Omental fat pad (tissue), 4 donors: ENCODE measurements around the gene SP8. TPM values are rescaled to one million over a fixed set of nuclear protein-coding genes. Genes with fewer than 3 reads are reported as not detected.
A peak's percentile ranks its signal among the peaks of the same experiment; 100 is the strongest.

ENCODE experiments used
- ATAC-seq: fragments of 150-250 bp; one replicate; pipeline ENCODE4 v1.9.1; 2016; ENCODE audit warnings: mild to moderate bottlenecking, moderate library complexity; ENCODE audit not compliant: low FRiP score
- DNase-seq: peaks from one replicate; pipeline ENCODE4 v3.0.0-alpha.2; 2019; ENCODE audit warnings: low spot score
- total RNA-seq, 4 donors: library from RNA; depleted of rRNA; stranded (reverse); fragments of >200 nt; gene quantifications; one replicate each; pipeline ENCODE4 v1.1.0, GENCODE V29; 2016
- TF ChIP-seq, protein P1 (sequence below), 3 donors: fragments of 450-650 bp; IDR thresholded peaks; one replicate each; pipeline ENCODE4 v1.5.1; 2016 to 2017; ENCODE audit warnings: antibody characterized with exemption in 3 of 3, mild to moderate bottlenecking in 3 of 3, moderate library complexity in 2 of 3

Gene SP8
- total RNA-seq, 4 donors from 2014 or later, result not detected

DNA sequence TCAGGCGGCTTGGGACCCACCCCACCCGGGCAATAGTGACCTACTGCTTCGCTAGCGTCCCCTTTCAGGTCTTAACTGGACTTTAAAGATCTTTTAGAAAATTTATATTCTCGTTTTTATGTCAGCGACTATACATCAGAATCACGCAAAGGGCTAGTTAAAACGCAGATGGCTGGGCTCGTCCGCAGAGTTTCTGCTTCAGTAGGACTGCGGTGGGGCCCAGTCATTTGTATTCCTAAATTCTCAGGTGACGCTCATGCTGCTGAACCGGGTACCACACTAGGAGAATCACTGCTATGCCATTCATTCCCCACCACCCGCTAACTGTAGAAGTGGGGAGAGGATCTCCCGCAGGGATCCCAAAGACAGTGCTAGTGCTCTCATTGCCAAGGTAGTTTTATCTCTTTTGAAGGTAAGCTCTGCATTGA is 12.0 kb upstream of the SP8 start:
- TF ChIP-seq, protein P1, sequence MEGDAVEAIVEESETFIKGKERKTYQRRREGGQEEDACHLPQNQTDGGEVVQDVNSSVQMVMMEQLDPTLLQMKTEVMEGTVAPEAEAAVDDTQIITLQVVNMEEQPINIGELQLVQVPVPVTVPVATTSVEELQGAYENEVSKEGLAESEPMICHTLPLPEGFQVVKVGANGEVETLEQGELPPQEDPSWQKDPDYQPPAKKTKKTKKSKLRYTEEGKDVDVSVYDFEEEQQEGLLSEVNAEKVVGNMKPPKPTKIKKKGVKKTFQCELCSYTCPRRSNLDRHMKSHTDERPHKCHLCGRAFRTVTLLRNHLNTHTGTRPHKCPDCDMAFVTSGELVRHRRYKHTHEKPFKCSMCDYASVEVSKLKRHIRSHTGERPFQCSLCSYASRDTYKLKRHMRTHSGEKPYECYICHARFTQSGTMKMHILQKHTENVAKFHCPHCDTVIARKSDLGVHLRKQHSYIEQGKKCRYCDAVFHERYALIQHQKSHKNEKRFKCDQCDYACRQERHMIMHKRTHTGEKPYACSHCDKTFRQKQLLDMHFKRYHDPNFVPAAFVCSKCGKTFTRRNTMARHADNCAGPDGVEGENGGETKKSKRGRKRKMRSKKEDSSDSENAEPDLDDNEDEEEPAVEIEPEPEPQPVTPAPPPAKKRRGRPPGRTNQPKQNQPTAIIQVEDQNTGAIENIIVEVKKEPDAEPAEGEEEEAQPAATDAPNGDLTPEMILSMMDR (IDR thresholded peaks at IDR 0.05), result no peak
- ATAC-seq (no peak), DNase-seq (no peak)

DNA sequence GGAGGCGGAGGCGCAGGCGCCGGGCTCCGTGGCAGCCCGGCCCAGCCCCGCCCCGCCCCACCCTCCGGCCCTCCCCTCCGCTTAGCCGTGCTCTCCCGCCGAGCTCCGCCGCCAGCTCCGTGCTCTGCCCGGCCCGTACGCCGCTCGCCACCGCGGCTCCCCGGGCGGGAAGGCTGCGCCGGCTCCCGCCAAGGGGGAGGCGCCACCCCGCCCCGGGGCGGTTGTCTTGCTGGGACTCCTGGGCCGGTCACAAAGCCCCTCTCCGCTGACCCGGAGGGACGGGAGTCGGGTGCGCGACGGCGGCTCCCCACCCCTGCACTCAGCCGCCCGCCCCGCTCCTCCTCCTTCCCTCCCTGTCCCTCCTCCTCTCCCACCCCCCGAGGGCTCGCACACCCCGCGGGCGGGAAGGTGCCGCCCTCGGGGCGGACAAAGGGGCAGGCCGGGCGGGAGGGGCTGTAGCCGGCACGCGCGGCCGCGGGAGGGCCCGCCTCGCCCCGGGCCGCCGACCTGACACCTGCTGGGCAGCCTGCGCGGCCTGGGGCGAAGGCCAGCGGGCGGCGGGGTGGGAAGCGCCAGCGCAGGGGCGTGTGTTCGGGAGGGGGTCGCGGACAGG is 11.5 kb upstream of the SP8 start:
- ATAC-seq (peak; percentile 86), DNase-seq (no peak)
- TF ChIP-seq, protein P1 (IDR thresholded peaks at IDR 0.05), result no peak

DNA sequence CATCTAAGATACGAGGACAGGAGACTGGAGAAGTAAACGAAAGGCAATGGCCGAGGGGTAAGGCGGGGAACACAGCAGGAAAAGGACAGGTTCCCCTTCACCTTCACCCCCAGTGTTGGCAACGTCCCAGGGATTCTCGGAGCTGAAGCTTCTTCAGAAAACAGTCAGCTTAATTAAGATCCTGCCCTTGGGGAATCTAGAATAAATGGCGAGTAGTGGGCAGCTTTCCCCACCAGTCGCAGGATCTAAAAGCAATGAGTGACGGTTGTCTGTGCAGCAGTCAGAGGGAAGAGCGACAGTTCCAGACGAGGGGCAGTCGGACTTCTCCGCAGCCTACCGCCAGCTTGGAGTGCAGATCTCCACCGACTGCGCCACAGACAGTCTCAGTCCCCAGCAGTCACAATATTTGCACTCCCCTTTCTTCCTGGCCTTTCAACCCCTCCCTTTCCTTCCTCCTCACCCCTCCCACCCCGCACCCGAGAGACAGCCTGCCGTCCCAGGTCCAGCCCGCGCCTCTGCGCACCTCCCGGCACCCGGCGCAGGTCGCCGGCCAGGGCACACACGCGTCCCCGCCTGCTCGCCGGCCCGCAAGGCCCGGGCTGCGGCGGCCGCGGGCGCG is 10.9 kb upstream of the SP8 start:
- ATAC-seq (peak; percentile 22), DNase-seq (no peak)
- TF ChIP-seq, protein P1 (IDR thresholded peaks at IDR 0.05), result no peak

DNA sequence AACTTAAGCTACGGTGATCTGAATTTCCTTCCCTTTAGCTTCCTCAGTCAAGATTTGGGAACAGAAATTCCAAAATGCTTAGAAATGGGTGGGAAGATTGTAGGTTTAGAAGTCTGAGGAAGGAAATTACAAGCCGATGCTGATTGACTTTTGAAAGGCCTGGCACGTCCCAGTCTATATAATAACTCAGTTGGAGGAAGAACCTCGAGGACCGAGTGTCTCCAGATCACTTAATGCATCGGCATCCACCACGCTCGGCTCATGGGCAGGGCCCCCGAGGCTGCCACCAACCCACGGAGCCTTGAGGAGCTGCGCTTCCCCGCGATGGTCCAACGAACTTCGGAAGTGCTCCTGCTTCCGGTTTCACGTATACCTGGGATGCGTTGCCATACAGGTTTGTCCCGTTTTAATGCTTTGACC is 10.4 kb upstream of the SP8 start:
- DNase-seq (no peak), ATAC-seq (no peak)
- TF ChIP-seq, protein P1 (IDR thresholded peaks at IDR 0.05), result no peak

DNA sequence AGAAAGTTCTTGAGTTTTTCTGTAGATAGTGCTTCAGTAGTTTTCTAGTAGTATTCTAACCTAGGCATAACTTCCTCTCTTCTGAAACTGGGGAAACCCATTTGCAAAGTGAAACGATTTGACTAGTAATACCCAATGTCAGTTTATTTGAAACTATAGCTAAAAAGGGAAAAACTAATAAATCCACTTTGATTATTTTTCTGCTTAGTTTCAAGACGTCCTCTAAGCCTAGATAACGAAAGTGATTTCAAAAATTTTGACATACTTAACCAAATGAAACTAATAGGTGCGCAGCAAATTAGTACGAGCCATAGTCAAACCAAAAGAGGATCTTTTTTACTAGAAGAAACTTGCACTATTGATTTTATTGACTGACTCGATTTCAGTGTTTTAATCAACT is 9.8 kb upstream of the SP8 start:
- TF ChIP-seq, protein P1 (IDR thresholded peaks at IDR 0.05), result no peak
- DNase-seq (no peak), ATAC-seq (no peak)

DNA sequence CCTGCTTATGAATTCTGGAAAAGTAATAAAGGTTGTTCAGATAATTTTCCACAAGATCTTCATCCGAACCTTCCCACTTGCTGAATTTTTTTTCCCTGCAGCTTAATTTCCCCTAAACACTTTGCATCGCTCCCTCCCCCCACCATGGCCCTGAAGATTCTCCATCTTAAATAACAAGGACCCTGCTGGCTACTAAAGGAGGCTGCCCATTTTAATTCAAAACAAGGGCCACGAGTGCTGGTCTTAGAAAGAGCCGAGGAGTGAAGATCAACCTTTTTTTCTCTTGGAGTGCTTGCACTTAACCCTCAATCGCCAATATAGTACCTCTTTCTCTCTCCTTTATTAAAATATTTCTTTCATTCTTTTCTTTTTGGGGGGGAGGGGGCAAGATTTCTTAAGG is 9.2 kb upstream of the SP8 start:
- ATAC-seq (no peak), DNase-seq (no peak)
- TF ChIP-seq, protein P1 (IDR thresholded peaks at IDR 0.05), result no peak

DNA sequence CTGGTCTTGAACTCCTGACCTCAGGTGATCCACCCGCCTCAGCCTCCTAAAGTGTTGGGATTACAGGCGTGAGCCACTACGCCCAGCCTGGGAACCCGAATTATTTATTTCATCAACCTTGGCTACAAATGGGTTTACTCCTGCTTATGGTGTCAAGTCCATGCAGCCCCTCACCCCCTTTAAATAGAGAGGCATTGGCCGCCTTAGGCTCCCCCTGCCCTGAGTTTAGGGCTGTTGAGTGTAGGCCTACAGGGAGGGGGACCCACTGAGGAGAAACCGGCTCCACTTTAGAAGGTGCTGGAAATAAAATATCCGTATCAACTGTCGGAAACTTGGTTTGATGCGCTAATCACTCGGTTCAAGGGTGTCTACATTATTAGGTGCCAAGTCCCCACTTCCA is 8.7 kb upstream of the SP8 start:
- DNase-seq (no peak), ATAC-seq (no peak)
- TF ChIP-seq, protein P1 (IDR thresholded peaks at IDR 0.05), result no peak
